ENCODE measurements around the gene MEGF6.

MEGF6 gene

DNA sequence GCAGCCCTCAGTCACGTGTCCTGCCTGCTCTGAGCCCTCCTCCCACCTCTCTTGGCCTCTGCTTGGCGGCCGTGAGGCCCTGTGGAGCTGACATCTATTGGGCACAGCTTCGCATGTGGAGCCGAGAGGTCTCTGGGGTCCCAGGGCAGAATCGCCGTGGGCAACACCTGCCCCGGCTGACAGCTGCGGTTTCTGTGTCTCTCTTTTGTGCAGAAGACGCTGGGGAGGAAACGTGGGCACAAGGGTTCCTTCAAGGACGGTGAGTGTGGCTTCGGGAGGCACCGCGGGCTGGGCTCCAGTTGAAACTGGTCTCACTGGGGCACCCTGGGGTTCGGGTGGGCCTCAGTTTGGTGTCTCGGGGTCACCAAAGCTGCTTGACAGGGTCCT, 145.4 kb downstream of the MEGF6 start:
- Histone ChIP-seq H3K23ac (ENCODE audit: low read length in 2 of 2) (no peak overlapping the region), H3K79me1 (replicated peaks; ENCODE audit: low read length, poor library complexity, severe bottlenecking) (no peaks in the 10 kb centered on the region), H3K27me3 (ENCODE audit: control insufficient read depth in 1 of 2, insufficient read depth in 1 of 2, low read length in 2 of 2) (peaks cover 0 to 75% of the 10 kb centered on the region in 2 experiments), H4K91ac (ENCODE audit: low read length) (no peak overlapping the region), H3K9me3 (ENCODE audit: control insufficient read depth, low read length) (no peaks in the 10 kb centered on the region), H2BK12ac (ENCODE audit: low read length in 2 of 2) (no peak overlapping the region), H3K14ac (ENCODE audit: low read length in 2 of 2) (no peak overlapping the region), H2BK120ac (ENCODE audit: low read depth, low read length) (no peak overlapping the region), H3K4me3 (ENCODE audit: insufficient read depth in 1 of 2, low read depth in 1 of 2, low read length in 2 of 2) (no peak overlapping the region), H3K4ac (ENCODE audit: low read depth in 1 of 2, low read length in 2 of 2) (no peak overlapping the region), H3K36me3 (ENCODE audit: control insufficient read depth in 1 of 2, insufficient read depth in 2 of 2, low read depth in 1 of 2, low read length in 2 of 2) (no peaks in the 10 kb centered on the region), H3K18ac (ENCODE audit: low read depth in 1 of 2, low read length in 2 of 2) (no peak overlapping the region), H4K8ac (ENCODE audit: low read length) (no peak overlapping the region), H2AFZ (ENCODE audit: low read depth, low read length) (no peak overlapping the region), H2AK5ac (ENCODE audit: low read length, severe bottlenecking) (no peak overlapping the region), H3K4me1 (ENCODE audit: control insufficient read depth, insufficient read depth, low read depth, low read length) (peaks cover 27% of the 10 kb centered on the region), H3K27ac (ENCODE audit: low read length, poor library complexity, severe bottlenecking) (no peak overlapping the region), H3K9ac (ENCODE audit: low read length) (no peak overlapping the region), H2BK5ac (ENCODE audit: low read depth, low read length, poor library complexity, severe bottlenecking) (no peak overlapping the region), H3K4me2 (ENCODE audit: low read length, poor library complexity, severe bottlenecking) (no peak overlapping the region), H2BK15ac (ENCODE audit: low read depth, poor library complexity, severe bottlenecking) (no peak overlapping the region)
- no peak for DNase-seq
- 95% methylated on average over 17 of the region's 17 CpGs for WGBS

- no peak overlapping the region for H4K8ac ChIP-seq (ENCODE audit: low read length)
- H3K14ac ChIP-seq (ENCODE audit: low read length in 2 of 2) = no peak overlapping the region
- H3K79me1 ChIP-seq (replicated peaks; ENCODE audit: low read length, poor library complexity, severe bottlenecking) = no peaks in the 10 kb centered on the region
- H3K18ac ChIP-seq (ENCODE audit: low read depth in 1 of 2, low read length in 2 of 2) = no peak overlapping the region
- no peak overlapping the region for H3K4ac ChIP-seq (ENCODE audit: low read depth in 1 of 2, low read length in 2 of 2)
- H4K91ac ChIP-seq (ENCODE audit: low read length) = no peak overlapping the region
- peaks cover 27% of the 10 kb centered on the region for H3K4me1 ChIP-seq (ENCODE audit: control insufficient read depth, insufficient read depth, low read depth, low read length)
- H3K36me3 ChIP-seq (ENCODE audit: control insufficient read depth in 1 of 2, insufficient read depth in 2 of 2, low read depth in 1 of 2, low read length in 2 of 2) = no peaks in the 10 kb centered on the region
- DNase-seq = no peak
- no peak overlapping the region for H3K9ac ChIP-seq (ENCODE audit: low read length)
- H3K23ac ChIP-seq (ENCODE audit: low read length in 2 of 2) = no peak overlapping the region
- no peak overlapping the region for H3K4me3 ChIP-seq (ENCODE audit: insufficient read depth in 1 of 2, low read depth in 1 of 2, low read length in 2 of 2)
- H2BK120ac ChIP-seq (ENCODE audit: low read depth, low read length) = no peak overlapping the region
- 80% methylated on average over 19 of the region's 28 CpGs for WGBS
- no peak overlapping the region for H2BK12ac ChIP-seq (ENCODE audit: low read length in 2 of 2)
- H2BK15ac ChIP-seq (ENCODE audit: low read depth, poor library complexity, severe bottlenecking) = no peak overlapping the region
- H3K4me2 ChIP-seq (ENCODE audit: low read length, poor library complexity, severe bottlenecking) = no peak overlapping the region
- no peaks in the 10 kb centered on the region for H3K9me3 ChIP-seq (ENCODE audit: control insufficient read depth, low read length)
- H2AFZ ChIP-seq (ENCODE audit: low read depth, low read length) = no peak overlapping the region
- no peak overlapping the region for H3K27ac ChIP-seq (ENCODE audit: low read length, poor library complexity, severe bottlenecking)
- peaks cover 0 to 81% of the 10 kb centered on the region in 2 experiments for H3K27me3 ChIP-seq (ENCODE audit: control insufficient read depth in 1 of 2, insufficient read depth in 1 of 2, low read length in 2 of 2)
- H2AK5ac ChIP-seq (ENCODE audit: low read length, severe bottlenecking) = no peak overlapping the region
- no peak overlapping the region for H2BK5ac ChIP-seq (ENCODE audit: low read depth, low read length, poor library complexity, severe bottlenecking)
Observed at GRCh38 chr1:3465091-3465934, 146.0 kb downstream of the MEGF6 start.

DNA sequence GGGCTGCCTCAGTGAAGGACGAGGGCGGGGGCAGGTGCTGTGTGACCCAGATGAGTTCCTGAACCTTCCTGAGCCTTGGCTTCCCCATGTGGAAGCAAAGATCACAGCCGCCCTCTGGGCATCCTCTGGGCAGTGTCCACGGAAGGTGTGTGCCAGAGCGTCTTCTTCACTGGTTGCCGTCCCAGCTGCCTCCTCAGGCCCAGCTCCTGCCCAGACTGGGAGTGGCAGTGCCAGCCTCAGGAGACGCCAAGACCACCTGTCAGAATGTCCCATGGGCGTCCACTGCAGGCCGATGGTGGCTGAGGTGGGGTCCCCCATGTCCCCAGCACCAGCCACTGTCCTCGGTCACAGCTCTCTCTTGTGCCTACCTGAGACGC, 146.7 kb downstream of the MEGF6 start:
- WGBS = 93% methylated on average over 11 of the region's 11 CpGs
- no peak overlapping the region for H2BK15ac ChIP-seq (ENCODE audit: low read depth, poor library complexity, severe bottlenecking)

DNA sequence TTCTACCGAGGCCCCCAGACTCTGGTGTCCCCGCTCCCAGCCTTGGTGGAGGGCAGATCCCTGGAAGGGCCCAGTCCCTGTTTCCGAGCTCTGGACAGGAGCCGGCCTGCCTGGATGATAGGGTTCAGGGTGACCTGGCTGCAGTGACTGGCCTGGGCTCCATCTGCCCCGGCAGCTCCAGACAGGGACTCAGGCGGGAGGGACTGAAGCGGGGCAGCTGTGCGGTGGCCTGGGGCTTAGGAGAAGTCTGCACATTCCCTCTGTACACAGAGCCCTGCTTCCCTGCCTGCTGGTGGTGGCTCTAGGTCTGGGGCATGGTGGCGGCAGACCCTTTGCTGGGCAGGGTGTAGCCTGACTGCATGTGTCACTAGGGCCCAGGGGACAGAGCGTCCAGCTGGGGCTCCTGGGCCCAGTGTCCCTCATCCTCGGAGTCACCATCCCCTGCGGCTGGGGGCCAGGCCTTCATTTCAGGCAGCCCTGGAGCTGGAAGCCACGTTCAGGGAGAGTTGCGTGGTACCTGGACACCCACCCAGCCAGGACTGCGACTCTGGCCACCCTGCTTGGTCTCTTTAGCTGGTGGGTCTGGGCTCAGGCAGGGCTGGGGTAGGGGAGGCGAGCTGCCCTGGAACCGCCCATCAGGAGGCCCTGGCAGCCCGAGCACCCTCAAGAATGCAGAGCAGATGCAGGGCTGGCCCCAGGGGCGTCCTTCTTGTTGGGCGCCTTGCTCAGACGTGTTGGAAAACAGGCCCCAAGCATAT, 147.2 kb downstream of the MEGF6 start:
- Histone ChIP-seq H2BK120ac (ENCODE audit: low read depth, low read length) (no peak overlapping the region), H4K91ac (ENCODE audit: low read length) (no peak overlapping the region), H3K18ac (ENCODE audit: low read depth in 1 of 2, low read length in 2 of 2) (no peak overlapping the region), H3K36me3 (ENCODE audit: control insufficient read depth in 1 of 2, insufficient read depth in 2 of 2, low read depth in 1 of 2, low read length in 2 of 2) (no peaks in the 10 kb centered on the region), H3K14ac (ENCODE audit: low read length in 2 of 2) (no peak overlapping the region), H3K9me3 (ENCODE audit: control insufficient read depth, low read length) (no peaks in the 10 kb centered on the region), H3K23ac (ENCODE audit: low read length in 2 of 2) (no peak overlapping the region), H3K4me2 (ENCODE audit: low read length, poor library complexity, severe bottlenecking) (no peak overlapping the region), H2BK15ac (ENCODE audit: low read depth, poor library complexity, severe bottlenecking) (no peak overlapping the region), H3K27ac (ENCODE audit: low read length, poor library complexity, severe bottlenecking) (no peak overlapping the region), H3K4me1 (ENCODE audit: control insufficient read depth, insufficient read depth, low read depth, low read length) (peaks cover 34% of the 10 kb centered on the region), H2AK5ac (ENCODE audit: low read length, severe bottlenecking) (no peak overlapping the region), H4K8ac (ENCODE audit: low read length) (no peak overlapping the region), H3K4ac (ENCODE audit: low read depth in 1 of 2, low read length in 2 of 2) (no peak overlapping the region), H3K4me3 (ENCODE audit: insufficient read depth in 1 of 2, low read depth in 1 of 2, low read length in 2 of 2) (no peak overlapping the region), H3K9ac (ENCODE audit: low read length) (no peak overlapping the region), H2AFZ (ENCODE audit: low read depth, low read length) (no peak overlapping the region), H3K79me1 (replicated peaks; ENCODE audit: low read length, poor library complexity, severe bottlenecking) (no peaks in the 10 kb centered on the region), H3K27me3 (ENCODE audit: control insufficient read depth in 1 of 2, insufficient read depth in 1 of 2, low read length in 2 of 2) (peaks cover 0 to 85% of the 10 kb centered on the region in 2 experiments), H2BK5ac (ENCODE audit: low read depth, low read length, poor library complexity, severe bottlenecking) (no peak overlapping the region), H2BK12ac (ENCODE audit: low read length in 2 of 2) (no peak overlapping the region)
- WGBS = 87% methylated on average over 21 of the region's 21 CpGs
- no peak for DNase-seq

More for the DNA sequence above, 146.7 kb downstream of the MEGF6 start:
- no peak overlapping the region for H4K8ac ChIP-seq (ENCODE audit: low read length)
- H3K18ac ChIP-seq (ENCODE audit: low read depth in 1 of 2, low read length in 2 of 2) = no peak overlapping the region
- no peak overlapping the region for H3K27ac ChIP-seq (ENCODE audit: low read length, poor library complexity, severe bottlenecking)
- no peak overlapping the region for H3K9ac ChIP-seq (ENCODE audit: low read length)
- no peak overlapping the region for H3K4me2 ChIP-seq (ENCODE audit: low read length, poor library complexity, severe bottlenecking)
- no peak overlapping the region for H3K4ac ChIP-seq (ENCODE audit: low read depth in 1 of 2, low read length in 2 of 2)
- no peaks in the 10 kb centered on the region for H3K79me1 ChIP-seq (replicated peaks; ENCODE audit: low read length, poor library complexity, severe bottlenecking)
- H3K9me3 ChIP-seq (ENCODE audit: control insufficient read depth, low read length) = no peaks in the 10 kb centered on the region
- no peak overlapping the region for H2BK5ac ChIP-seq (ENCODE audit: low read depth, low read length, poor library complexity, severe bottlenecking)
- H4K91ac ChIP-seq (ENCODE audit: low read length) = no peak overlapping the region
- no peak overlapping the region for H2BK120ac ChIP-seq (ENCODE audit: low read depth, low read length)
- no peak overlapping the region for H2AK5ac ChIP-seq (ENCODE audit: low read length, severe bottlenecking)
- H3K27me3 ChIP-seq (ENCODE audit: control insufficient read depth in 1 of 2, insufficient read depth in 1 of 2, low read length in 2 of 2) = peaks cover 0 to 86% of the 10 kb centered on the region in 2 experiments
- no peak for DNase-seq
- peaks cover 28% of the 10 kb centered on the region for H3K4me1 ChIP-seq (ENCODE audit: control insufficient read depth, insufficient read depth, low read depth, low read length)
- H3K4me3 ChIP-seq (ENCODE audit: insufficient read depth in 1 of 2, low read depth in 1 of 2, low read length in 2 of 2) = no peak overlapping the region
- no peak overlapping the region for H3K23ac ChIP-seq (ENCODE audit: low read length in 2 of 2)
- H3K36me3 ChIP-seq (ENCODE audit: control insufficient read depth in 1 of 2, insufficient read depth in 2 of 2, low read depth in 1 of 2, low read length in 2 of 2) = no peaks in the 10 kb centered on the region
- H2BK12ac ChIP-seq (ENCODE audit: low read length in 2 of 2) = no peak overlapping the region
- H3K14ac ChIP-seq (ENCODE audit: low read length in 2 of 2) = no peak overlapping the region
- no peak overlapping the region for H2AFZ ChIP-seq (ENCODE audit: low read depth, low read length)
